Measurements from ENCODE around the gene DISC1. TPM values are rescaled to one million over a fixed set of nuclear protein-coding genes. Genes with fewer than 3 reads are reported as not detected.
A peak's percentile ranks its signal among the peaks of the same experiment; 100 is the strongest.
"Not testable (repeated sequence)": the region's sequence is repeated elsewhere in the genome, so short reads cannot be mapped to it uniquely, and the experiment has no call there.

Gene DISC1
- total and polyA plus RNA-seq, 4 experiments from 2014 or later, result 1.9 to 18.0 (median 10.0) TPM

GRCh38 chr1:231969076-231969475, 342.5 kb downstream of the DISC1 start:
- Mint-ChIP-seq H3K27ac (peak overlapping the region in 1 of 7 donors; percentile 7), H3K4me3 (no peak overlapping the region), H3K4me1 (peaks cover 5 to 25% (median 16%) of the 10 kb centered on the region in 4 donors), H3K27me3 (no peaks in the 10 kb centered on the region), H3K36me3 (peaks cover 18 to 40% of the 10 kb centered on the region in 2 donors), H3K9me3 (peaks cover 0 to 5% (median 0%) of the 10 kb centered on the region in 8 donors)
- Histone ChIP-seq H3K9me3 (ENCODE audit: control insufficient read depth in 1 of 2, low read length in 2 of 2) (no peaks in the 10 kb centered on the region), H3K36me3 (ENCODE audit: insufficient read depth, low read length) (no peaks in the 10 kb centered on the region), H3K27ac (ENCODE audit: low read depth, low read length) (no peak overlapping the region), H3K27me3 (ENCODE audit: insufficient read depth, low read length) (no peaks in the 10 kb centered on the region), H3K4me3 (ENCODE audit: low read length in 2 of 2) (no peak overlapping the region), H3K4me1 (ENCODE audit: insufficient read depth, low read length) (no peaks in the 10 kb centered on the region)
- ChIA-PET CTCF (ENCODE audit: partially characterized antibody) (interaction anchor here (1.0 to 1.3 kb wide), 2 partner anchors 12 to 37 kb away, joined by 3 read pairs; no protein-coding TSS in a partner anchor), POLR2A (ENCODE audit: partially characterized antibody) (no interaction called here)
- intact Hi-C loops (cut with micrococcal nuclease), result no loop called here
- no peak for DNase-seq

- H3K27ac Mint-ChIP-seq; H3K36me3 ChIP-seq (ENCODE audit: insufficient read depth, low read length); POLR2A ChIA-PET (ENCODE audit: partially characterized antibody); H3K27ac ChIP-seq (ENCODE audit: low read depth, low read length); intact Hi-C loops (cut with micrococcal nuclease); H3K4me3 ChIP-seq (ENCODE audit: low read length in 2 of 2); DNase-seq; H3K27me3 ChIP-seq (ENCODE audit: insufficient read depth, low read length); H3K9me3 ChIP-seq (ENCODE audit: control insufficient read depth in 1 of 2, low read length in 2 of 2); H3K27me3 Mint-ChIP-seq; H3K4me1 ChIP-seq (ENCODE audit: insufficient read depth, low read length); H3K4me3 Mint-ChIP-seq; H3K9me3 Mint-ChIP-seq: not testable (repeated sequence)
- peaks cover 5 to 25% (median 17%) of the 10 kb centered on the region in 4 donors for H3K4me1 Mint-ChIP-seq
- H3K36me3 Mint-ChIP-seq, result peaks cover 18 to 36% of the 10 kb centered on the region in 2 donors
- CTCF ChIA-PET (ENCODE audit: partially characterized antibody), result interaction anchor here (1.3 kb wide), 1 partner anchor 11 kb away, joined by 3 read pairs; no protein-coding TSS in a partner anchor
Measured at GRCh38 chr1:231969761-231970160, 343.2 kb downstream of the DISC1 start.

- H3K27ac ChIP-seq (ENCODE audit: low read depth, low read length), result no peak overlapping the region
- no peaks in the 10 kb centered on the region for H3K4me1 ChIP-seq (ENCODE audit: insufficient read depth, low read length)
- Mint-ChIP-seq H3K27ac (no peak overlapping the region), H3K27me3 (no peaks in the 10 kb centered on the region), H3K9me3 (peaks cover 0 to 5% (median 0%) of the 10 kb centered on the region in 8 donors), H3K4me3 (no peak overlapping the region), H3K4me1 (peaks cover under 1 to 25% (median 14%) of the 10 kb centered on the region in 4 donors), H3K36me3 (peaks cover 16 to 37% of the 10 kb centered on the region in 2 donors)
- H3K9me3 ChIP-seq (ENCODE audit: control insufficient read depth in 1 of 2, low read length in 2 of 2), result no peaks in the 10 kb centered on the region
- intact Hi-C loops (cut with micrococcal nuclease), result no loop called here
- no peaks in the 10 kb centered on the region for H3K36me3 ChIP-seq (ENCODE audit: insufficient read depth, low read length)
- DNase-seq, result no peak
- H3K4me3 ChIP-seq (ENCODE audit: low read length in 2 of 2), result no peak overlapping the region
- H3K27me3 ChIP-seq (ENCODE audit: insufficient read depth, low read length), result no peaks in the 10 kb centered on the region
- POLR2A ChIA-PET (ENCODE audit: partially characterized antibody), result no interaction called here
- CTCF ChIA-PET (ENCODE audit: partially characterized antibody), result no interaction called here
Measured at GRCh38 chr1:231970684-231971083, 344.1 kb downstream of the DISC1 start.

- Mint-ChIP-seq H3K4me1 (peaks cover 0 to 25% (median 14%) of the 10 kb centered on the region in 4 donors), H3K36me3 (peaks cover 16 to 39% of the 10 kb centered on the region in 2 donors), H3K27ac (peak overlapping the region in 1 of 7 donors; percentile 38), H3K27me3 (no peaks in the 10 kb centered on the region), H3K9me3 (peaks cover 0 to 5% (median 0%) of the 10 kb centered on the region in 8 donors), H3K4me3 (peak overlapping the region in 2 of 8 donors; percentile 12 to 26)
- ChIA-PET CTCF (ENCODE audit: partially characterized antibody) (interaction anchor here (0.9 kb wide), 1 partner anchor 95 kb away, joined by 3 read pairs; no protein-coding TSS in a partner anchor), POLR2A (ENCODE audit: partially characterized antibody) (no interaction called here)
- Histone ChIP-seq H3K4me3 (ENCODE audit: low read length in 2 of 2) (no peak overlapping the region), H3K4me1 (ENCODE audit: insufficient read depth, low read length) (no peaks in the 10 kb centered on the region), H3K27ac (ENCODE audit: low read depth, low read length) (no peak overlapping the region), H3K36me3 (ENCODE audit: insufficient read depth, low read length) (no peaks in the 10 kb centered on the region), H3K9me3 (ENCODE audit: control insufficient read depth in 1 of 2, low read length in 2 of 2) (no peaks in the 10 kb centered on the region), H3K27me3 (ENCODE audit: insufficient read depth, low read length) (no peaks in the 10 kb centered on the region)
- no peak for DNase-seq
- intact Hi-C loops (cut with micrococcal nuclease), result no loop called here
Measured at GRCh38 chr1:231971397-231972110, 345.0 kb downstream of the DISC1 start.

GRCh38 chr1:231972111-231972445, 345.5 kb downstream of the DISC1 start:
- Histone ChIP-seq H3K4me1 (ENCODE audit: insufficient read depth, low read length) (no peaks in the 10 kb centered on the region), H3K9me3 (ENCODE audit: control insufficient read depth in 1 of 2, low read length in 2 of 2) (no peaks in the 10 kb centered on the region), H3K27me3 (ENCODE audit: insufficient read depth, low read length) (no peaks in the 10 kb centered on the region), H3K27ac (ENCODE audit: low read depth, low read length) (no peak overlapping the region), H3K4me3 (ENCODE audit: low read length in 2 of 2) (no peak overlapping the region), H3K36me3 (ENCODE audit: insufficient read depth, low read length) (no peaks in the 10 kb centered on the region)
- peak overlapping the region in 3 of 8 donors; percentile 12 to 31 (median 26) for H3K4me3 Mint-ChIP-seq
- H3K9me3 Mint-ChIP-seq, result peaks cover 0 to 6% (median 2%) of the 10 kb centered on the region in 8 donors
- H3K36me3 Mint-ChIP-seq, result peaks cover 16 to 43% of the 10 kb centered on the region in 2 donors
- H3K4me1 Mint-ChIP-seq, result peaks cover 0 to 25% (median 14%) of the 10 kb centered on the region in 4 donors
- no peak for DNase-seq
- ChIA-PET POLR2A (ENCODE audit: partially characterized antibody) (no interaction called here), CTCF (ENCODE audit: partially characterized antibody) (interaction anchor here (0.9 to 1.2 kb wide), 2 partner anchors 7 to 96 kb away, joined by 3 read pairs; no protein-coding TSS in a partner anchor)
- H3K27ac Mint-ChIP-seq, result no peak overlapping the region
- intact Hi-C loops (cut with micrococcal nuclease), result no loop called here
- no peaks in the 10 kb centered on the region for H3K27me3 Mint-ChIP-seq

GRCh38 chr1:231973830-231974229, 347.2 kb downstream of the DISC1 start:
- H3K9me3 ChIP-seq (ENCODE audit: control insufficient read depth in 1 of 2, low read length in 2 of 2), result no peaks in the 10 kb centered on the region
- Mint-ChIP-seq H3K4me3 (peak overlapping the region in 1 of 8 donors; percentile 17), H3K4me1 (peaks cover 1 to 25% (median 14%) of the 10 kb centered on the region in 4 donors), H3K27me3 (no peaks in the 10 kb centered on the region), H3K36me3 (peaks cover 13 to 41% of the 10 kb centered on the region in 2 donors), H3K9me3 (peaks cover 3 to 11% (median 5%) of the 10 kb centered on the region in 8 donors), H3K27ac (no peak overlapping the region)
- H3K27me3 ChIP-seq (ENCODE audit: insufficient read depth, low read length), result no peaks in the 10 kb centered on the region
- CTCF ChIA-PET (ENCODE audit: partially characterized antibody), result interaction anchor here (0.8 kb wide), 1 partner anchor 9 kb away, joined by 3 read pairs; no protein-coding TSS in a partner anchor
- intact Hi-C loops (cut with micrococcal nuclease), result no loop called here
- POLR2A ChIA-PET (ENCODE audit: partially characterized antibody), result interaction anchor here (0.9 kb wide), 1 partner anchor 54 kb away, joined by 3 read pairs; no protein-coding TSS in a partner anchor
- DNase-seq, result peak in 4 of 5 donors; percentile 0 to 4 (median 3)
- no peaks in the 10 kb centered on the region for H3K36me3 ChIP-seq (ENCODE audit: insufficient read depth, low read length)
- no peak overlapping the region for H3K27ac ChIP-seq (ENCODE audit: low read depth, low read length)
- H3K4me3 ChIP-seq (ENCODE audit: low read length in 2 of 2), result no peak overlapping the region
- no peaks in the 10 kb centered on the region for H3K4me1 ChIP-seq (ENCODE audit: insufficient read depth, low read length)

- Histone ChIP-seq H3K27me3 (ENCODE audit: insufficient read depth, low read length) (no peaks in the 10 kb centered on the region), H3K4me1 (ENCODE audit: insufficient read depth, low read length) (no peaks in the 10 kb centered on the region), H3K4me3 (ENCODE audit: low read length in 2 of 2) (no peak overlapping the region), H3K27ac (ENCODE audit: low read depth, low read length) (no peak overlapping the region), H3K36me3 (ENCODE audit: insufficient read depth, low read length) (no peaks in the 10 kb centered on the region), H3K9me3 (ENCODE audit: control insufficient read depth in 1 of 2, low read length in 2 of 2) (no peaks in the 10 kb centered on the region)
- no peak for DNase-seq
- no peak overlapping the region for H3K27ac Mint-ChIP-seq
- H3K27me3 Mint-ChIP-seq, result no peaks in the 10 kb centered on the region
- intact Hi-C loops (cut with micrococcal nuclease), result no loop called here
- H3K4me1 Mint-ChIP-seq, result peaks cover 1 to 19% (median 8%) of the 10 kb centered on the region in 4 donors
- peaks cover 3 to 23% of the 10 kb centered on the region in 2 donors for H3K36me3 Mint-ChIP-seq
- H3K9me3 Mint-ChIP-seq, result peaks cover 0 to 11% (median 5%) of the 10 kb centered on the region in 8 donors
- CTCF ChIA-PET (ENCODE audit: partially characterized antibody), result no interaction called here
- no peak overlapping the region for H3K4me3 Mint-ChIP-seq
- POLR2A ChIA-PET (ENCODE audit: partially characterized antibody), result no interaction called here
Measured at GRCh38 chr1:231976231-231976630, 349.6 kb downstream of the DISC1 start.

Data from CD4-positive, alpha-beta memory T cell (primary cell).